ENCODE results near the gene WDR5B. TPM values are rescaled to one million over a fixed set of nuclear protein-coding genes. Genes with fewer than 3 reads are reported as not detected.
A peak's percentile ranks its signal among the peaks of the same experiment; 100 is the strongest.

The WDR5B gene
- total and polyA plus RNA-seq, 2 of the 8 experiments (the other 6 are each of a cell fraction or from before 2014, with no cell fraction given) = 1.9 to 3.5 TPM

DNA sequence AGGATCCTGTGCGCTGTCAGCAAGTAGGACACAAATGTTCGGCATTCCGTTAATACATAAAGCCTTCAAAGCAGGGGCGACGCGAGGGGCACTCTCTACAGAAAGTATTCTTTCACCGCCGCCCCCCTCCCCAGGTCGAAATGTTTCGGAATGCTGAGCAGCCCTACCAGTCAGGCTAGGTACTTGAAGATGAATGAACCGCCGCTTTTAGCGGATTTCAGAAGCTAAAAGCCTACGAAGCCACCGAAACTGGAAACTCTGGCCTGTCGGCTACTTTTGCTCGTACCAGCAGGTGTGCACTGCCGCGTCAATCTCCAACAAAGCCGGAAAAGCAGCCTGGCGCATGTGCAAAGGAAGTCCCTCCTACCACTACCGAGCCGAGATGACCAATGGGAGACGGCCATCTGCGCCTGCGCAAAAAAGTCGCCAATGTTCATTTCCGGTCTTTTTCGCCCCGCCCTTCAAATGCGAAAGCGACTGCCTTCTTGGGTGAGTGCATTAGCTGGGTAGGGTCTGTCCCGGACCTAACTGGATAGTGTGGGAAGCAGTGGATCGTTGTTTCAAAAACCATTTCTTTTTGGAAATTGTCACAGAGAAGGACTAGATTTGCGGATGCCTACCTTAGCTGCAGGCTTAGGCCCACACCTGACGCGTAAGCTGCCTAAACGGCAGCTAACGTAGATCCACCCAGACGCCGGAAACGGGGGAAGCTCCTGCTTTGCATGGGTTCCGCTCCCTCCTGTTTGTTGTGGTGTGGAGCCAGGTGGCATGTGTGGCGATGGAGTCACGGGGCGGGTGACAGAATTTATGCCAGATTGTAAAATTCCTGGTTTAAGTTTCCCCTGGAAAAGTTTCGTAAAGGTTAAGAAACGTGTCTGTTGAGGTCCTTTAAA, at the start of gene WDR5B (continued):
- peak; percentile 94 for TF ChIP-seq TAF1 (IDR thresholded peaks at IDR 0.05; ENCODE audit: low read depth, low read length)
- TF ChIP-seq HDAC2 (IDR thresholded peaks at IDR 0.05; ENCODE audit: borderline replicate concordance in 1 of 2, low read depth in 2 of 2, low read length in 2 of 2) = peak in 1 of 2 experiments; percentile 80; a peak in 2 of 4 replicates
- TF ChIP-seq, protein P1, sequence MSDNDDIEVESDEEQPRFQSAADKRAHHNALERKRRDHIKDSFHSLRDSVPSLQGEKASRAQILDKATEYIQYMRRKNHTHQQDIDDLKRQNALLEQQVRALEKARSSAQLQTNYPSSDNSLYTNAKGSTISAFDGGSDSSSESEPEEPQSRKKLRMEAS (IDR thresholded peaks at IDR 0.05) = peak; percentile 76; the same call in 1 of the 2 replicates
- TF ChIP-seq NRF1 (IDR thresholded peaks at IDR 0.05; ENCODE audit: low read depth, low read length) = peak; percentile 91
- TF ChIP-seq NANOG (IDR thresholded peaks at IDR 0.05; ENCODE audit: insufficient read depth, low read depth, low read length, poor library complexity, severe bottlenecking) = no peak
- TF ChIP-seq, protein P2, sequence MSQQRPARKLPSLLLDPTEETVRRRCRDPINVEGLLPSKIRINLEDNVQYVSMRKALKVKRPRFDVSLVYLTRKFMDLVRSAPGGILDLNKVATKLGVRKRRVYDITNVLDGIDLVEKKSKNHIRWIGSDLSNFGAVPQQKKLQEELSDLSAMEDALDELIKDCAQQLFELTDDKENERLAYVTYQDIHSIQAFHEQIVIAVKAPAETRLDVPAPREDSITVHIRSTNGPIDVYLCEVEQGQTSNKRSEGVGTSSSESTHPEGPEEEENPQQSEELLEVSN (IDR thresholded peaks at IDR 0.05) = peak; percentile 24; the same call in 1 of the 2 replicates
- peak; percentile 86 for TF ChIP-seq TBP (IDR thresholded peaks at IDR 0.05; ENCODE audit: low read depth, low read length)
- peak; percentile 28; the same call in 1 of the 2 replicates for TF ChIP-seq CREB1 (IDR thresholded peaks at IDR 0.05)
- no peak for TF ChIP-seq CBX5 (IDR thresholded peaks at IDR 0.05; ENCODE audit: low read depth, low read length)
- TF ChIP-seq GTF2F1 (IDR thresholded peaks at IDR 0.05; ENCODE audit: borderline replicate concordance, low read depth, low read length) = peak; percentile 27; the same call in 1 of the 2 replicates
- peak; percentile 67 for TF ChIP-seq KDM4A (IDR thresholded peaks at IDR 0.05; ENCODE audit: low read depth, low read length, severe bottlenecking)
- TF ChIP-seq, protein P3, sequence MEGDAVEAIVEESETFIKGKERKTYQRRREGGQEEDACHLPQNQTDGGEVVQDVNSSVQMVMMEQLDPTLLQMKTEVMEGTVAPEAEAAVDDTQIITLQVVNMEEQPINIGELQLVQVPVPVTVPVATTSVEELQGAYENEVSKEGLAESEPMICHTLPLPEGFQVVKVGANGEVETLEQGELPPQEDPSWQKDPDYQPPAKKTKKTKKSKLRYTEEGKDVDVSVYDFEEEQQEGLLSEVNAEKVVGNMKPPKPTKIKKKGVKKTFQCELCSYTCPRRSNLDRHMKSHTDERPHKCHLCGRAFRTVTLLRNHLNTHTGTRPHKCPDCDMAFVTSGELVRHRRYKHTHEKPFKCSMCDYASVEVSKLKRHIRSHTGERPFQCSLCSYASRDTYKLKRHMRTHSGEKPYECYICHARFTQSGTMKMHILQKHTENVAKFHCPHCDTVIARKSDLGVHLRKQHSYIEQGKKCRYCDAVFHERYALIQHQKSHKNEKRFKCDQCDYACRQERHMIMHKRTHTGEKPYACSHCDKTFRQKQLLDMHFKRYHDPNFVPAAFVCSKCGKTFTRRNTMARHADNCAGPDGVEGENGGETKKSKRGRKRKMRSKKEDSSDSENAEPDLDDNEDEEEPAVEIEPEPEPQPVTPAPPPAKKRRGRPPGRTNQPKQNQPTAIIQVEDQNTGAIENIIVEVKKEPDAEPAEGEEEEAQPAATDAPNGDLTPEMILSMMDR (IDR thresholded peaks at IDR 0.05; ENCODE audit: control extremely low read depth in 1 of 3, insufficient read depth in 1 of 3, low read depth in 1 of 3, low read length in 3 of 3) = no peak
- TF ChIP-seq EZH2 (IDR thresholded peaks at IDR 0.05; ENCODE audit: low read depth, low read length, severe bottlenecking) = no peak
- peak in 1 of 2 experiments; percentile 13; a peak in 1 of 4 replicates for TF ChIP-seq RAD21 (IDR thresholded peaks at IDR 0.05 in 1 of 2, conservative IDR thresholded peaks at IDR 0.05 in 1 of 2; ENCODE audit: low read depth in 2 of 2, low read length in 2 of 2)
- peak; percentile 92 for TF ChIP-seq SAP30 (IDR thresholded peaks at IDR 0.05; ENCODE audit: insufficient read depth, insufficient replicate concordance, low read length)
- TF ChIP-seq SIN3A (conservative IDR thresholded peaks at IDR 0.05 in 1 of 2, IDR thresholded peaks at IDR 0.05 in 1 of 2; ENCODE audit: low read depth in 1 of 2, low read length in 2 of 2) = peak in 1 of 2 experiments; percentile 91; a peak in 3 of 4 replicates
- TF ChIP-seq POLR2AphosphoS5 (IDR thresholded peaks at IDR 0.05; ENCODE audit: low read depth, low read length) = peak; percentile 95
